ENCODE measurements around the gene METTL13.

- no peak for TF ChIP-seq CTCF (IDR thresholded peaks at IDR 0.05)
- TF ChIP-seq POLR2A (IDR thresholded peaks at IDR 0.05), result peak in 2 of 3 donors; percentile 31 to 35
These were observed 59.8 kb downstream of the METTL13 start, which contains the start of gene DNM3 for GRCh38 chr1:171841050-171841910.

Data from body of pancreas (tissue), 4 donors.